Keratinocyte (primary cell): ENCODE data around the gene PCP4L1.

ENCODE experiments used
- CTCF ChIP-seq, 3 experiments: IDR thresholded peaks in 1 of 3; conservative IDR thresholded peaks in 1 of 3; optimal IDR thresholded peaks in 1 of 3; 2 replicates in 2 of 3; 3 replicates in 1 of 3; pipeline versions ENCODE3 to v1.5.1; 2011; ENCODE audit warnings: low read length in 3 of 3, mild to moderate bottlenecking in 3 of 3, moderate library complexity in 2 of 3, control low read depth in 1 of 3, inconsistent platforms in 1 of 3; ENCODE audit not compliant: insufficient read depth in 2 of 3; ENCODE audit errors: extremely low read depth in 1 of 3
- EZH2 ChIP-seq: IDR thresholded peaks from one replicate; pipeline ENCODE4 v1.6.1; 2012; ENCODE audit warnings: inconsistent platforms, mild to moderate bottlenecking, low read length, moderate library complexity

GRCh38 chr1:161313554-161314200 is 55.1 kb downstream of the PCP4L1 start:
- TF ChIP-seq CTCF (optimal IDR thresholded peaks at IDR 0.05 in 1 of 3, IDR thresholded peaks at IDR 0.05 in 1 of 3, conservative IDR thresholded peaks at IDR 0.05 in 1 of 3; ENCODE audit: extremely low read depth in 1 of 3, insufficient read depth in 2 of 3, low read length in 3 of 3) (no peak), EZH2 (no peak)
